GM21360 (cell line): Measurements from ENCODE around the gene NCF2.

ENCODE experiments used
- ATAC-seq: cut with Tn5 transposase; IDR thresholded peaks from one replicate; pipeline ENCODE4 v1.9.1; 2021; ENCODE audit warnings: mild to moderate bottlenecking, moderate library complexity; ENCODE audit not compliant: unreplicated experiment

Gene NCF2

GRCh38 chr1:183585038-183585437 lies 5.2 kb downstream of the NCF2 start:
- no peak for ATAC-seq

GRCh38 chr1:183584147-183584546 lies 6.1 kb downstream of the NCF2 start:
- ATAC-seq: no peak

GRCh38 chr1:183583466-183583865 lies 6.8 kb downstream of the NCF2 start:
- no peak for ATAC-seq

GRCh38 chr1:183582021-183582713 lies 8.1 kb downstream of the NCF2 start:
- ATAC-seq: no peak

- ATAC-seq: no peak
Observed at GRCh38 chr1:183580281-183580682, 10.0 kb downstream of the NCF2 start.

GRCh38 chr1:183578856-183579255 lies 11.4 kb downstream of the NCF2 start:
- no peak for ATAC-seq

- no peak for ATAC-seq
Observed at GRCh38 chr1:183577897-183578465, 12.3 kb downstream of the NCF2 start.

GRCh38 chr1:183576537-183576936 lies 13.7 kb downstream of the NCF2 start:
- ATAC-seq: no peak

GRCh38 chr1:183575606-183576005 lies 14.7 kb downstream of the NCF2 start:
- ATAC-seq: no peak

- ATAC-seq: no peak
Observed at GRCh38 chr1:183572721-183573120, 17.5 kb downstream of the NCF2 start.

- no peak for ATAC-seq
Observed at GRCh38 chr1:183571678-183572268, 18.5 kb downstream of the NCF2 start.

- no peak for ATAC-seq
Observed at GRCh38 chr1:183570451-183570850, 19.8 kb downstream of the NCF2 start.

GRCh38 chr1:183569801-183570200 lies 20.5 kb downstream of the NCF2 start:
- no peak for ATAC-seq

GRCh38 chr1:183569141-183569540 lies 21.1 kb downstream of the NCF2 start:
- no peak for ATAC-seq

- no peak for ATAC-seq
Observed at GRCh38 chr1:183568176-183569021, 21.9 kb downstream of the NCF2 start.

GRCh38 chr1:183567584-183567983 lies 22.7 kb downstream of the NCF2 start:
- ATAC-seq: peak; percentile 55

- no peak for ATAC-seq
Observed at GRCh38 chr1:183566026-183566425, 24.2 kb downstream of the NCF2 start.

- no peak for ATAC-seq
Observed at GRCh38 chr1:183565261-183565660, 25.0 kb downstream of the NCF2 start.

- no peak for ATAC-seq
Observed at GRCh38 chr1:183562701-183563100, 27.6 kb downstream of the NCF2 start.

- no peak for ATAC-seq
Observed at GRCh38 chr1:183559061-183559460, 31.2 kb downstream of the NCF2 start.

- ATAC-seq: no peak
Observed at GRCh38 chr1:183554577-183554976, 35.7 kb downstream of the NCF2 start.

- ATAC-seq: no peak
Observed at GRCh38 chr1:183553764-183554163, 36.5 kb downstream of the NCF2 start.
